ENCODE measurements around the gene PIEZO1. TPM values are rescaled to one million over a fixed set of nuclear protein-coding genes. Genes with fewer than 3 reads are reported as not detected.
A peak's percentile ranks its signal among the peaks of the same experiment; 100 is the strongest.

PIEZO1 gene
- polyA plus RNA-seq, 1 of the 3 experiments (the other 2 are of a cell fraction): 184 TPM

- POLR2A ChIA-PET: interaction anchor here (0.6 kb wide), 1 partner anchor 8 kb away, joined by 6 read pairs; no protein-coding TSS in a partner anchor
- Histone ChIP-seq H3K4me3 (ENCODE audit: low read depth in 2 of 2, low read length in 1 of 2) (no peak overlapping the region), H3K4me2 (no peak overlapping the region), H3K79me2 (ENCODE audit: insufficient read depth) (no peaks in the 10 kb centered on the region), H3K36me3 (replicated peaks in 1 of 2; ENCODE audit: control insufficient read depth in 1 of 2, insufficient read depth in 2 of 2, low read length in 1 of 2) (no peaks in the 10 kb centered on the region), H3K9me2 (no peaks in the 10 kb centered on the region), H3K9me3 (no peaks in the 10 kb centered on the region), H3F3A (replicated peaks; ENCODE audit: insufficient read depth) (peaks cover 5% of the 10 kb centered on the region), H3K4me1 (ENCODE audit: control insufficient read depth in 1 of 2, insufficient read depth in 2 of 2, low read depth in 1 of 2, low read length in 1 of 2) (peaks cover 5 to 12% of the 10 kb centered on the region in 2 experiments; a peak in 2 of 4 replicates), H2AFZ (ENCODE audit: low read depth) (no peak overlapping the region), H4K20me1 (ENCODE audit: insufficient read depth) (no peaks in the 10 kb centered on the region), H3K27me3 (ENCODE audit: insufficient read depth) (no peaks in the 10 kb centered on the region; the same call in 1 of the 2 replicates), H3K9ac (no peak overlapping the region), H3K27ac (ENCODE audit: low read depth in 2 of 2, low read length in 1 of 2) (no peak overlapping the region)
- CTCF ChIA-PET: interaction anchor here (1.5 to 2.1 kb wide), 2 partner anchors 16 to 49 kb away, joined by 4 to 9 read pairs; no protein-coding TSS in a partner anchor
- DNase-seq: peak; percentile 59
- WGBS (ENCODE audit: low lambda C conversion rate): 32% methylated on average over 26 of the region's 28 CpGs
- TF ChIP-seq GATA2 (CRISPR knock-in tag; IDR thresholded peaks at IDR 0.05) (peak; percentile 20; the same call in 1 of the 2 replicates), YY1 (IDR thresholded peaks at IDR 0.05; ENCODE audit: low read depth) (no peak)
Measured at GRCh38 chr16:88688013-88688778, 96.8 kb downstream of the PIEZO1 start.

GRCh38 chr16:88687676-88688012 is 97.4 kb downstream of the PIEZO1 start:
- Histone ChIP-seq H3K4me1 (ENCODE audit: control insufficient read depth in 1 of 2, insufficient read depth in 2 of 2, low read depth in 1 of 2, low read length in 1 of 2) (peaks cover 5 to 12% of the 10 kb centered on the region in 2 experiments; a peak in 2 of 4 replicates), H4K20me1 (ENCODE audit: insufficient read depth) (no peaks in the 10 kb centered on the region), H3K27me3 (ENCODE audit: insufficient read depth) (no peaks in the 10 kb centered on the region; the same call in 1 of the 2 replicates), H3F3A (replicated peaks; ENCODE audit: insufficient read depth) (peaks cover 5% of the 10 kb centered on the region), H3K9me2 (no peaks in the 10 kb centered on the region), H3K9ac (no peak overlapping the region), H3K79me2 (ENCODE audit: insufficient read depth) (no peaks in the 10 kb centered on the region), H3K9me3 (no peaks in the 10 kb centered on the region), H3K4me3 (ENCODE audit: low read depth in 2 of 2, low read length in 1 of 2) (no peak overlapping the region), H2AFZ (ENCODE audit: low read depth) (no peak overlapping the region), H3K27ac (ENCODE audit: low read depth in 2 of 2, low read length in 1 of 2) (no peak overlapping the region), H3K4me2 (no peak overlapping the region), H3K36me3 (replicated peaks in 1 of 2; ENCODE audit: control insufficient read depth in 1 of 2, insufficient read depth in 2 of 2, low read length in 1 of 2) (no peaks in the 10 kb centered on the region)
- ChIA-PET CTCF (interaction anchor here (0.7 to 2.1 kb wide), 4 partner anchors 11 to 50 kb away, joined by 3 to 9 read pairs (median 4); no protein-coding TSS in a partner anchor), POLR2A (interaction anchor here (0.6 kb wide), 1 partner anchor 9 kb away, joined by 6 read pairs; no protein-coding TSS in a partner anchor)
- 65% methylated on average over 3 of the region's 3 CpGs for WGBS (ENCODE audit: low lambda C conversion rate)
- TF ChIP-seq USF1 (IDR thresholded peaks at IDR 0.05; ENCODE audit: borderline replicate concordance, low read depth) (no peak), RCOR1 (IDR thresholded peaks at IDR 0.05; ENCODE audit: low read length) (no peak), SMC3 (IDR thresholded peaks at IDR 0.05; ENCODE audit: low read depth, low read length) (no peak), GABPA (IDR thresholded peaks at IDR 0.05; ENCODE audit: low read depth) (no peak), RXRA (IDR thresholded peaks at IDR 0.05; ENCODE audit: borderline replicate concordance, low read depth) (no peak), MXI1 (IDR thresholded peaks at IDR 0.05; ENCODE audit: low read depth, low read length) (no peak), YY1 (IDR thresholded peaks at IDR 0.05; ENCODE audit: low read depth) (no peak), MAX (IDR thresholded peaks at IDR 0.05; ENCODE audit: low read depth) (no peak), FOSL2 (IDR thresholded peaks at IDR 0.05; ENCODE audit: borderline replicate concordance, low read depth) (no peak), FOXM1 (IDR thresholded peaks at IDR 0.05; ENCODE audit: low read depth) (no peak), TAF1 (IDR thresholded peaks at IDR 0.05; ENCODE audit: borderline replicate concordance, low read depth, low read length) (no peak)
- no peak for DNase-seq

Data from SK-N-SH (cell line).